Measurements from ENCODE around the gene URGCP.
"Not testable (repeated sequence)": the region's sequence is repeated elsewhere in the genome, so short reads cannot be mapped to it uniquely, and the experiment has no call there.

URGCP gene

DNA sequence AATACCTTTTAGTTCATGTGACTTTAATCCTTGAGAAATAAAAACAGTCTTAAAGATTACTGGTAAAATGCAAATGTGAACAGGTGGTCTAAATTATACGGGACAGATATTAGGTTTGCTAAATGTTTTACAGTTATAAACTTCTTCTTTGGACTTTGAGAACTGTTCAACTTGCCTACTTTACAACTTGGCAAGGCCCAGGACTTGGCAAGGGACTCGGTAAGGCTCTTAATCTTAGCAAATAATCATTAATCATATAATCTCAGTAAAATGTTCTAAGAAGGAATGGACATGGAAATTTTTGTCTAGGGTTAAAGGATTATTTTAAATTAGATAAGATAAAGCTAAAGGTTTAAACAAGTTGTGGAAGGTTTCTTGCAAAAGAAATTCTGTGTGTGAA is 15.0 kb upstream of the URGCP start:
- DNase-seq = no peak

DNA sequence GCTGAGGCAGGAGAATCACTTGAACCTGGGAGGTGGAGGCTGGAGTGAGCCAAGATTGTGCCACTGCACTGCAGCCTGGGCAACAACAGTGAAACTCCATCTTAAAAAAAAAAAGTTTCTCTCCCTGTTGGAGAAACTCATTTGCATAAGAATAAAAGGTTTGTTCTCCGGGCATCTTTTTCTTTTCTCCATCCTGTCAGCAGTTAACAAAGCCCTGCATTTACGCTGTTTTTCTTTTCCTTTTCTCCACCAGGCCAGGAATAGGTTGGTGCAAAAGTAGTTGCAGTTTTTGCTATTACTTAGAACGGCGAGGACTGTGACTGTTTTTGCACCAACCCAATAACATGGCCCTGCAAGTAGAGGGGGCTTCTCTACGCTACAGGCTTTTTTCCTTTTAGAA is 9.5 kb upstream of the URGCP start:
- DNase-seq = no peak

DNA sequence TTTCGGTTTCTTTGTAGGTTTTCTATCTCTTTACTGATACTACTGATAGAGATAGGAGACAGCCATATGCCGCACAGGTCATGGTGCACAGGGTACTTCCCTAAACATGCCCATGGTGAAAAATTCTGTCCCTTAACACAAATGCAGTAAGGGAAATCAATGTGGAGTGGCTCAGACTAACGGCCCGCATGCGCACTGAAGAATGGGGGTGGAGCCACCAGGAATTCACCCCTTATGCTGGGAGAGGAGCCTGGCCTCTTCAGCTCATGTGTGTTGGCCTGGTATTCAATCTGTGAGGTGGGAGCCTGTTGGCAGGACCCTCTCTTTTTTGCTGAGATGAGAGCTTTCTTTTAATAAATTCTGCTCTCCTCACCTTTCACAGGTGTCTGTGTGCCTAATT is 8.4 kb upstream of the URGCP start:
- no peak for DNase-seq

DNA sequence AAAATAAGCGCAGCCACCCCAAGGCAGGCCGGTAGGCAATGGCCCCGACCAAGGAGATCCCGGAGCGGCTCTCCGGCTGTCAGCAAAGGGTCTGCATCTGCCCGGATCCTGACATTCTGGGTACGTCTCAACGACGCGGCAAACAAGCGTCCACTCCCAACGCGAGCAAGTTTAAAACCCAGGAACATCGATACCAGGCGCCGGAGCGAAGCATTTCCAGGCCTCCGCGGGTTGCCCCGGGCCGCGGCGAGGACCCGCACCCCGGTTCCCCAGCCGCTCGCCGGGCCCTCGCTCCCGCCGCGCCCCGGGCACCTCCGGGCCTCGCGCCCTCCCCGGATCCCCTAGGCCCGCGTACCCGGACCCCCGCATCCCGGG is 453 bp downstream of the URGCP start:
- peak; percentile 73 for DNase-seq

DNA sequence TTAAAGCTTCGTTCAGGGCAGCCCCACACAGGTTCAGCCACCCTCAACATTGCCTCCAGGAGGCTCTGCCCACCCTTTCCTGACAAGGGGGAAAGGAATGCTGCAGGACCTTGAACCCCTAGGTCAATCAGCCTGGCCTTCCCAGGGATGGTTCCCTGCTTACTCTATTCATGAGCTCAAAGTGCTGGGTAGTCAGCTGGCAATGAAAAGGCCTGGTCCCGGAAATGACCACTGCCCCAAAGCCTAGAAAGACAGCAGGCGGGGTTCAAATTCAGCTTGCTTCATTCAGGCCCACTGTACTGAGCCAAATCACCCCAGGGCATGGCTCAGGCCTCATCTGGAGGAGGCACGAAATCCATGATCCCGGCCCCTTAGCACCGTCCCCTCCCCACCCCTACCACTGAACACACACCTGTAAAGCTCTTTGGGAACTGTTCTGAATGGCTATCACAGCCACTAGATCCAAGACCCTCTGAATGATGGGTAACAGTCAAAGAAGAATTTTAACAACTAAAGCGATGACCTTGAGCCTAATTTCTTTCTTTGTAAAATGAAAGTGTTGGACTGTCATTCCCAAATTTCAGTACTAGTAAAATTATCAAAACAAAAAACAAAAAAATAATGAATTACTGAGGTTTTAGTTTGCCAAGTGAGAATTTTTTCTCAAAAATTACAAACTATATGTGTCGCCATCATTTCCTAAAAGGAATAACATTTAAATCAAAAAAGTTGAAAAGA is 1.0 kb downstream of the URGCP start:
- no peak for DNase-seq

DNA sequence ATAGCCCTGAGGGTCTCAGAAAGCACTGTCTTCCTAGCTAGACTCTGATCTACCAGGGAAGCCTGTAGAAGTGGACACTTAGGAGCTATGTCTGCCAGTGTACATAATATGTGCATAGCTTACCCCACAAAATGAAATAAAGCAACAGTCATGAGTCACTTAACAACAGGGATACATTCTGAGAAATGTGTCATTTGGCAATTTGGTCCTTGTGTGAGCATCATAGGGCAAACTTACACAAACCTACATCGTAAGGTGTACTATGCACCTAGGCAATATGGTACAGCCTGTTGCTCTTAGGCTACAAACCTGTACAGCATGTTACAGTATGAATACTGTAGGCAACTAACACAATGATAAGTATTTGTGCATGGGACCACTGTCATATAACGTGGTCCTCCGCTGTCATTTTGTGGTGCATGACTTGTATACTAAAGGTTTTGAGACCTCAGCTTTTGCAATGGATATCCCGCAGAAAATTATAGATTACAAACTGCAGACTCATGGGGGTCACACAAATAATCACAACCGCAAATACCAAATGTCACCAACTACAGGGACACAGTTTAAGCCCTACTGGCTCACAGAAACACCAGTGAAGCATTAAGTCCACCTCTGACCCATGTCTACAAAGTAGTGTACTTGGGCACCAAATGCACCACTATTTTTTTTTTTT is 1.7 kb downstream of the URGCP start:
- DNase-seq = no peak

DNA sequence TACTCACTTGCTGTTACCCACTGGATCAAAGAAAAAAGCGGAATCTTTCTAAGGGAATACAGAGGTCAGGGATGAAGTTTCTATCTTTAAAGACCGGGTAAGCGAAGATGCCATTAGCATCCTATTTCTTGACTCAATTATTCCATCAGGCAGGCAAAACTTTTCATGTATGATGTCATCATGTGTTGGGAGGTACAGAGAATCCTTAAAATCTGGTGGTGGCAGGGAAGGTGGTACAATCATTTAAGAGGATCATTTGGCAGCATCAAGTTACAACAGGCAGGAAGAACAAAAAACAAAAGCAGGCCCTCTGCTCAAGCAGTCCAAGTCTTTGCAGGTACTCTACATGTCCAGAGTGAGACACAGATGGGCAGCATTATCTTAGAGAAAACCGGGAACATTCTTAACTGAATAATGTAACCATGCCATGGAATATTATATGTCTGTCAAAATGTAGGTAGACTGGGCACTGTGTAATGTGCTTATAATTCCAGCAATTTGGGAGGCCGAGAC is 3.8 kb downstream of the URGCP start:
- no peak for DNase-seq

DNA sequence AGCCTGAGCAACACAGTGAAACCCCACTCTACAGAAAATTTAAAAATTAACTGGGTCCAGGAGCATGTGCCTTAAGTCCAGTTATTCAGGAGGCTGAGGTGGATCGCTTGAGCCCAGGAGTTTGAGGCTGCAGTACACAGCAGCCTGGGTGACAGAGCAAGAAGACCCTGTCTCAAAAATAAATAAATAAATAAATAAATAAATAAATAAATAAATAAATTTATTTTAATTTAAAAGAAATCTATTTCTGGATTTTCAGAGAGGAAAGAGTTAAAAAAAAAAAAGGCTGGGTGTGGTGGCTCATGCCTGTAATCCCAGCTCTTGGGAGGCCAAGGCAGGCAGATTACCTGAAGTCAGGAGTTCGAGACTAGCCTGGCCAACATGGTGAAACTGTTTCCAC is 7.8 kb downstream of the URGCP start:
- DNase-seq = not testable (repeated sequence)

DNA sequence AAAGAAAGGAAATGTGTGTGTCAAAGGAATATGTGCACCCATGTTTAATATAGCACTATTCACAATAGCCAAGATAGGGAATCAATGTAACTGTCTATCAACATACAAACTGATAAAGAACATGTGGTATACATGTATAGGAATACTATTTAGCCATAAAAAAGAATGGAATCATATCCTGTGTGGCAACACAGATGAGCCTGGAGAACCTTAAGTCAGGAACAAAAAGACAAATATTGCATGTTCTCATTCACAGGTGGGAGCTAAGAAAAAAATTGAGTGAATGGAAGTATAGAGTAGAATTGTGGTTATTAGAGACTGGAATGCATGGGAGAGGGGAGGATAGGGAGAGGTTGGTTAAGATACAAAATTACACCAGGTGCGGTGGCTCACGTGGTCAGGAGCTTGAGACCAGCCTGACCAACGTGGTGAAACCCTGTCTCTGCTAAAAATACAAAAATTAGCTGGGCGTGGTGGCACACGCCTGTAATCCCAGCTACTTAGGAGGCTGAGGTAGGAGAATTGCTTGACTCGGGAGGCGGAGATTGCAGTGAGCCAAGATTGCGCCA is 10.5 kb downstream of the URGCP start:
- DNase-seq = no peak

DNA sequence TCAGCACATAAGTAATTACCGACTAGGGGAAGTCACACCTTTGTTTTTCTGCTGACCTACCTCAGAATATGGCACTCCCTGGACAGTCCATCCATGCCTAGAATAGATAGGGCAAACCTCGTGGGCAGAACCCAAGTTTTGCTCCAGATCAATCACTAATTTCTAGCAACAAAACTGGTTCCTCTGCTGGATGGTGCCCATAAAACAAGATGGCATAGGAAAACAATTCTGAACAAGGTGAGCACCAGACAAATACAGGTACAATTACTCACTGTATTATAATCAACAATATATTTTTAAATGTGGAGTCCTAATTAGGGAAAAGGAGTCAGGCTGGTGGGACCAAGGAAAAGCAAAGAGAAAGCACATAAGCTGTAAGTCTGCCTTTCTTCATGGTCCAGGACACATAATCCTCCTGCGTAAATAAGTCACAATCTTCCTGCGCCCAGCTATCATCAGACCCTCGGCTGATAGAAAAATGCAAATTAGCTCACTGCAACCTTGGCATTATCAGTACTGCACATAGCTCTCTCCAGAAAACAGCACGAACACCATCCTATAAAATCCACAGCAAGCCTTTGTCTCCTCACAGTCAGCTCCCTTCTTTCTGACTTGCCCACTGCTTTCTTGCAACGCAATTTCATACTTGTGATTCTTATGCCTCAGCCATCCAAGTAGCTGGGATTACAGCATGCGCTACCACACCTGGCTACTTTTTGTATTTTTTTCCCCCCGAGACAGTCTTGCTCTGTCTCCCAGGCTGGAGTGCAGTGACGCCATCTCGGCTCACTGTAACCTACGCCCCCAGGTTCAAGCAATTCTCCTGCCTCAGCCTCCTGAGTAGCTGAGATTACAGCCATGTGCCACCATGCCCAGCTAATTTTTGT is 15.1 kb downstream of the URGCP start:
- DNase-seq = no peak

DNA sequence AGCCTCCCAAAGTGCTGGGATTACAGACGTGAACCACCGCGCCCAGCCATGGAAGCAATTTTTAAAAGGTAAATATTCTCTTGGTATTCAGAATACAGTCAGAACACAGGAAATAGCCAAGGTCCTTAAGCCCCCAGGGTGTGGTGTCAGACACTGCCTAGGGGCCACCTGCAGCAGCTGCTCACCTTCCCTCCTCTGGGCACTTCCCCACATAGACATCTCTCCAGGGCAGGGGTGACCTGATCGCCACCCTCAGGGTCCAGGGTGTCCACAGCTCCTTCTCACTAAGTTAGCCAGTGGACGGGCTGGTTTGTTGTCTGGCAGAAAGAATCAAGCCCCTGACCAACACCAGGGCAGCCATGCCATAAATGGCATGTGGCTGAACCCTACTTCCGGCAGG is 15.9 kb downstream of the URGCP start:
- no peak for DNase-seq

DNA sequence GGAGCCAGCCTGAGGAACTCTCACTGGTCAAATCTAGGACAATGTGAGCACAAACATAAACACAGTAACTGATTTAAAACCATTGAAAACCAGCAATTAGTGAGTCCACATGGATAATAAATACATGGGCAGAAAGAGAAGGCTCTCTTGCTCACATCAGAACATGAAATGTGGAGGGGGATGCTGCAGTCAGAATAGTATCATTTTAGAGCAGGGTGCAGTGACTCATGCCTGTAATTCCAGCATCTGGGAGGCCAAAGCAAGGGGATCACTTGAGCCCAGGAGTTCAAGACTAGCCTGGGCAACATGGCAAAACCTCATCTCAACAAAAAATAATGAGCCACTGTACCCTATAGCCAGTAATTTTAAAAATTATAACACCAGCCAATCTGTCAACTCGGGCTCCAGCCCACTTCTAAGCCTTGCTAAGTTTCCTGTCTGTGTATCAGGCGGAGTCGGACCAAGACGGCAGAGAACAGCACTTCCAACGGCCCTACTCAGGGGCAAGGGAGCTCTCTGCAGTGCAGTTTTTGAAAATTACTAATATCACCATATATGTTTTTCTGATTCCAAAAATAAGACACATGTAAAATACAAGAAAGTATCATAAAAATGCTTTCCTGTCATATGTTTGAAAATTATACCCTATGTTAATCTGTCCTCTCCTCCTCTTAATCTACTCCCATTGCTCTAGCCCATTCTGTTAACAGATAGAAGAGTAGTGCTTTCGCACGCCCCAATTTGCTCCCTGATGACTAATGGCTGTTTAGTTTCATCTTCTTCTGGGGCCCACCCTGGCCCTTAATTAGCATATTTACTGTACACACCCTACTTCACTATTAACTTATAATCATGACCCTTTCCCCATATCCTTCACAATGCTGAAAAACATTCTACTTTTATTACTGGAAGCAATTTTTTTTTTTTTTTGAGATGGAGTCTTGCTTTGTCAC is 17.1 kb downstream of the URGCP start:
- no peak for DNase-seq

DNA sequence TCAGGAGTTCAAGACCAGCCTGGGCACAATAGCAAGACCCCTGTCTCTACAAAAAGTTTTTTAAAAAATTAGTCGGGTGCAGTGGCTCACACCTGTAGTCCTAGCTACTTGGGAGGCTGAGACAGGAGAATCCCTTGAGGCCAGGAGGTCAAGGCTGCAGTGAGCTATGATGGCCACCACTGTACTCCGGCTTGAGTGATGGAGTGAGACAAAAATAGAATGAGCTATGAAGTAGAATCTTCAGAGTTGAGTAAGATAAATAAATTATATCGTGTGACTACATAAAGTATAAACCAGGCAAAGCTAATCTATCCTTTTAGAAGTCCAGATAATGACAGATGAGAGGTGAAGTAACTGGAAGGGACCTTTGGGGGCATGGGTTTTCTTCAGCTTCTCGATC is 21.8 kb downstream of the URGCP start:
- DNase-seq = no peak

DNA sequence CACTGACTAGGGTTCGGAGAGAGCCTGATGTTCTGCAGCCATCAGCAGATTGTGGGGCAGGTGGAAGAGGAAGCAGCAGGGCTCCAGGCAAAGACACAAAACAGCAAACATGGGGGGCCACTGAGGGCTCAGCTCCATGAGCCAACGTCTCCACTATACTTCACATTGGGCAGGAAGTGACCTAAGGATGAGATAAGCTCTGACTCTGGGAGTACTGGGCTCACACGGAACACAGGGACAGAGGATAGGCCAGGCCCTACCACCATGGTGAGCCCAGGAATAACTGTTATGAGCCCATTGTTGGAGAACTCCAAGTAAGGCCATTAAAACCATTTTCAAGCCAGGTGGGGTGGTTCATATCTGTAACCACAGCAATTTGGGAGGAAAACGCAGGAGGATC is 22.2 kb downstream of the URGCP start:
- DNase-seq = no peak

DNA sequence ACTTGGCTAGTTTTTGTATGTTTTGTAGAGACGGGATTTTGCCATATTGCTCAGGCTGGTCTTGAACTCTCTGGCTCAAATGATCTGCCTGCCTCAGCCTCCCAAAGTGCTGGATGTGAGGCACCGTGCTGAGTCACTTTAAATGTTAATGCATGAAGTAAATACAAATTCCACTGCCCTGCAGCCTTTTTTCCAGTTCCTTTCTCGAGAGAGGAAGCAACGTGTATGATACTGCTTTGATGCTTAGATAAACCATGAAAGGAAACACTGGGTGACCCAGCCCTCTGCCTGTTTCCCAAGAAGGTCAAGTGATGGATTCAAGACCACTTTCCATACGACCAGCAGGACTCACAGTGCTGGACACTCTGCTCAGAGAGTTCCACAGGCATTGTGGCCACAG is 25.8 kb downstream of the URGCP start:
- no peak for DNase-seq

DNA sequence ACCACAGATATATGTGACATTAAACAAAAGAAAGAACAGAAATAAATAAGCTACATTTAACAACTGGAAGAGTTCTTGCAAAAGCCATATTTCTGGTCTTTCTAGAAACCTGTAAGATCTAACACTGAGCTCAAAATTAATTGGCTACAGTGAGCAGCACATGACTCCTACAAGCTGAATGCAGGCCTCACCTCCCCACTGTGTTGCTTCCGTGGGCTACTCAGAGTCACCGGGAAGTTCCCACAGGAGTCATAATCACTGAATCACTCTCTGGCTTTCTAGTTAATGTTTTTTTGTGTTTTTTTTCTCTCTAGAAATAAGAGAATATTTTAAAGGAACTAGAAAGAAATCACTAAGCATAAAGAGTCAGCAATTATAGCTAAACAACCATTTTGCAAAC is 26.9 kb downstream of the URGCP start:
- no peak for DNase-seq

DNA sequence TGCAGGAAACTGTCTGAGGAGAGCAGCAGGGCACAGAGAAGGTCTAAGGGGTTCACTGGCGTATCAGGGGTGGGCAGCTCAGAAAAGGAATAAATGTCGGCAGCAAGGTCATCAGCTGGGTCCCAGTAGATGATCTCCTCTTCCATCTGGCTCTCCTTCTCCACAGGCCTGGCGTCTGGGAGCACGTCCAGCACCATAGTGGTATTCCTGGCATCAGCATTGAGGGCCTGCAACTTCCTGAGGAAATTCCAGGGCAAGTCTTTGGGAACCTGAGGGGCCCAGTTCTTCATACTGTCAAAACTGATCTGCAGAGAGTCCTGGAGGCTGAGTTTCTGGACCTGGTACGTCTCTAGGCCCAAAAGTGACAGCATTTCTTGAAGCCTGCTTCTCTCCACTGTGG is 27.5 kb downstream of the URGCP start:
- DNase-seq = no peak

DNA sequence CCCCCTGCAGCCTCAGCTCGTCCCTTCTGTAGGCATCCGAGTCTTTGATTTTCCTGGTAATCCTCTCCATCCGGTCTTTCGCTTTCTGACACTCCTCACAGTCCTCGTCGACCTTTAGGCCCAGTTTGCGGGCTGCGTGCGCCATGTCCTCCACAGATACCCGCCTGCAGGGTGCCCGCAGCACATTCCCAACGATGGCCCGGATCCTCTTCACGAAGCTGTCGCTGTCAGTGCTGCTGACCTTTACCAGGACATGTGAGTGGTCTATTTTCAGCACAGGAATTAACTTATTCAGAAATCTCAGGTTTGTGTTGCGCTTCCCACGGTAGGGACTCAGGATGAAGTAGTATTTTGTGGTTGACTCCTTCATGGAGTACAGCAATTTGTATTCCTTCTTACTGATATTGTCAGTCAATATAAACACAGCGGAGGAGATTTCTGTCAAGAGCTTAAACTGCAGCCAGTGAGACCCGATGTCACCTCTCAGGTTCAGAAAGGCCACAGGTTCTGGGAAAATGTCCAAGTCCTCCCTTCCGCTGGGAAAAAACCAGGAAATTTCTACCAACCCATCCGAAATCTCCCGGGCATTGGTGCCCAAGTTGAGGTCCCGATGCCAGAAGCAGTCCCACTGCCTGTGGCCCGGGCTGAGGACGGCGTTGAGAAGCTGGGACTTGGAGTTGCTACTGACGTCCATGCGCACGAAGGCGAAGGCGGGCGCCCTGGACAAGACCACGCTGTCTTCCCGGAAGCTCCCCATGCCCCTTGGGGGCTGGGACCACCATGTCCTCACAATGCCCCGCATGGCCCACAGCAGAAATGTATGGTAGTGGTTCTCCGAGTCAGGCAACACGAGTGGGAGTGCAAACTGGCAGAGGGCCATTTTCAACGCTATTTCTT is 28.2 kb downstream of the URGCP start:
- no peak for DNase-seq

DNA sequence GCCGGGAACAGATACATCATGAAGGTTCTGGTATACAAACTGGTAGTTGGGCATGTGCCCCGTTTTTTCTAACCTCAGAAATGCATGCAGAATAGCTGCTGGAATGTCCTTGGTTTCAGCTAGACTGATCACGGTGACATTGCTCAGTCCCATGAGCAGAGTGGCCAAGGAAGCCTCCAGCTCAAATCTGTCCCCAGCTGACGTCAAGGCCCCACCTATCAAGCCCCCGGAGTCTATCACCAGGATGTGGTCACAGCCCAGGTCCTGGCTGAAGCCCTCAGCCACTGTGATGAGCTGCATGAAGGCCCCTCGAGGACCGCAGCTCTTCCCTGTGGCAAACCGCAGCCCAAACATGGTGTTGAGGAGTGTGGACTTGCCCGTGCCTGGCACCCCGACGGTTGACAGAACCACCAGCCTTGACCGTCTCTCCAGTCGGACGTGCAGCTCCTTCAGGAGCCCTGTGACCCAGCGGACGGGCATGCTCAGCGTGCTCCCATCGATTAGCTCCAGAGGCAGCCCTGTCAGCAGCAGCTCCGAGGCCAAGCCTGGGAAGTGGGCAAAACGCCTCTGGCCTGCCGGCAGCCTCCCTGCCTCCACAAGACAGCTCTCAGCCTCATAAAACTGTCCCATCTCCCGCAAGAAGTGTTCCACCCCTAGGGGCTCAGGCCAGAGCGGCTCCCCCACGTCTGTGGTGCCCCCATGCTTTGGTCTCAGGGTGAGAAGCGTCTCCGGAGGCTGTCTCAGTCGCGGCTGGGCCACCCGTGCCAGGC is 29.2 kb downstream of the URGCP start:
- DNase-seq = no peak

DNA sequence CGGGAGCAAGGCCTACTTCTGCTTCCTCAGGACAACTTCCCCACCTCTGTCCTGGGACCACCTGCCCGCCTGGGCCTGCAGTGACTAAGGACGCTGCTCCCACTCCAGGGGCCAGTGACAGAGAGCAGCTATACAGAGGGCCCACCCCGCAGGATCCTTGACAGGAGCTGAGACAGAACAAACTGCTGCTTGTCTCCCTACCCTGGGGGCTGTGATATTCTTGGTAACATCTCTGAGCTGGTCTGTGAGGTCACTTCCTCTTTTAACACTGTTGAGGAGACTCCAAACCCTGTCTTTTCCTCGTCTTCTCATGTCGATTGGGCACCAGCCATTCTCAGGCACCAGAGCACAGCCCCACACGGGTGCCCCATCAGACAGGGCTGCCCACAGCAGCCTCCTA is 30.2 kb downstream of the URGCP start:
- no peak for DNase-seq

Measured in right kidney (tissue), 1 donor.